Measurements from ENCODE around the gene SHROOM3.

SHROOM3 gene

DNA sequence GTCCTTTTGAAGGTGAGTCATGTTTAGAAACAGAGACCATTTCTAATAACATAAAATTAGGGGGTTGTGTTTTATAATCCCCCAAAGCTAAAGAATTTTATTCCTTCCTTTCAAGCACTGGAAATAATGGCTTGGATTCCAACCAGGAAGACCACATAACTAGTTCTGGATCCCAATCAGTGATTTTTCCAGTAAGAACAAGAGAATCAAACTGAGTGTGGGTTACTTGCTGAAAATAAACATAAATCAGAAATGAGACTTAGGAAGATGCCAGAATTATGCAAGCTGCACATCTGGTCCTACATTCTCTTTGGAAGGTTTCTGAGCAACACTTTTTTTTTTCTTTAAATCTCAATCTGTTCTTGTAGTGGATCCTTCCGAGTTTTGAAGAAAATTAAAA lies 386.6 kb downstream of the SHROOM3 start:
- no peak for DNase-seq (ENCODE audit: low read depth)

DNA sequence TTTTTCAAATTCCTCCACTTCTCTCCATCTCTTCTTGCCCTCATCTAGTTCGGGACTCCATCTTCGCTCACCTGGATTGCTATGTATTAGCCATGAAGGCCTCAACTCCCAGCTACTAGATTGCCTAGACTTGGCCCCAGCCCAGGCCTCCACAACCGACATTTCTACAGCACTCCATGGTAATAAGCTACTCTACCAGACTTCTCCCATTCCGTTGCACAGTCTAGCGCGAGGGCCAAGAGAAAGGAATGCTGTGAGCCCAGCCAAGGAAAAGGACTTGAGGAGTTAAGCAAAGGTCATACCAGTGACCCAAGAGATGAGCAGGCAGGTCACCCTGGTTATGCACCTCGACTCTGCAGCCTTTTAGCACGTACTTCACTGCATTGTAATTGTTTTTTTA lies 387.3 kb downstream of the SHROOM3 start:
- DNase-seq (ENCODE audit: low read depth): no peak

DNA sequence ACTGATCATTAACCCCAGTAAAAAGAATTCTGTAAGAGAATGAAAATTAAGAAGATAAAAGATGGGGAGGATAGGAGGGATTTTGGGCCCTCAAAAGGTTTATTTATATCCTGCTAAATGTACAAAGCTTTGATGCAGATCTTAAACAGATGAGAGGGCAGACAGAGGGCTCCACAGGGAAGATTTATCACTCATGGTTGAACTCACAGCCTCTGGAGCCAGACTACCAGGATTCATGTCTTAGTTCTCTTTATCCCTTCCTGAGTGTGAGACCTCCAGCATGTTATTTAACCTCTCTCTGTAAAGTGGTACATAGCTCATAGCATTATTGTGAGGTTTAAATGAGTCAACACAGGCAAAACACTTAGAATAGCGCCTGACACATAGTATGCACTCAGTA lies 388.5 kb downstream of the SHROOM3 start:
- no peak for DNase-seq (ENCODE audit: low read depth)

- DNase-seq (ENCODE audit: low read depth): no peak
These were observed 395.6 kb downstream of the SHROOM3 start for GRCh38 chr4:76830612-76830963.

DNA sequence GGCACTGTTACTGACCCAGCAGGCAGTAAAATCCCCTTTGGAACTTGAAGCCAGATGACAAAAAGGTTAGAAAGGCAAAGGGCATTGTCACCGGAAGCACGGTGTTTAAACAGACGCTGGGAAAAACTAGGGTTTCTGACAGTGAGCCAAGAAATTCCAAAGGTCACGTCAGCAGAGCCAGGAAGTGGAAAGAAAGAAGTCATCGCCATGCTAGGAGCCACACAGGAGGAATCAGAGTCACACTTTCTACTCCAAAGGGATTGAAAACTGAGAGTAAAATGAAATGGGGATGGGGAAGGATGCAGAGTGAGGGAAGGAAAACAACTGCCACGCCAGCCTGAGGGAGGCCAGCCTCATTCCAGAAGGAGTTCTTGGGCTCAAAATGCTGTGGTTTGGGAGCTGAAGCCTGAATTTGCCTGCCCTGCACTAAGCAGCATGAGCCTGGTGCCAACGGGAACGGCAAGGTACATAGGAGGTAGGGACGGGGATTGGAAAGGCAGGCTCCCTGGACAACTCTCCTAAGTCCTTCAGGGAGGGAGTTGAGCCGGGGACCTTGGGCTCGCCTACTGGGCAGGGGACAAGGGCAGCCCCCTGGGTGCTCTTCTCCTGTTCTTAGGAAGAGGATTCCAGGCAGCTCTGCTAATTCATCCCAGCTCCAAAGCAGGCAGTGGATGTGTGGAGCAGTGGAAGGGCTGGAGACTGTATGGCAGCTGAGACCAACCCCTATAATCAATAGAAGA lies 396.1 kb downstream of the SHROOM3 start:
- DNase-seq (ENCODE audit: low read depth): peak; percentile 52

- no peak for DNase-seq (ENCODE audit: low read depth)
These were observed 396.8 kb downstream of the SHROOM3 start for GRCh38 chr4:76831711-76832373.
